HG03521 (cell line): ENCODE data around the gene ABCB7.
"Not testable (repeated sequence)": the region's sequence is repeated elsewhere in the genome, so short reads cannot be mapped to it uniquely, and the experiment has no call there.

Experiments used
- ATAC-seq: cut with Tn5 transposase; IDR thresholded peaks from one replicate; pipeline ENCODE4 v1.9.1; 2021; ENCODE audit warnings: mild to moderate bottlenecking, moderate library complexity; ENCODE audit not compliant: unreplicated experiment

Gene ABCB7

DNA sequence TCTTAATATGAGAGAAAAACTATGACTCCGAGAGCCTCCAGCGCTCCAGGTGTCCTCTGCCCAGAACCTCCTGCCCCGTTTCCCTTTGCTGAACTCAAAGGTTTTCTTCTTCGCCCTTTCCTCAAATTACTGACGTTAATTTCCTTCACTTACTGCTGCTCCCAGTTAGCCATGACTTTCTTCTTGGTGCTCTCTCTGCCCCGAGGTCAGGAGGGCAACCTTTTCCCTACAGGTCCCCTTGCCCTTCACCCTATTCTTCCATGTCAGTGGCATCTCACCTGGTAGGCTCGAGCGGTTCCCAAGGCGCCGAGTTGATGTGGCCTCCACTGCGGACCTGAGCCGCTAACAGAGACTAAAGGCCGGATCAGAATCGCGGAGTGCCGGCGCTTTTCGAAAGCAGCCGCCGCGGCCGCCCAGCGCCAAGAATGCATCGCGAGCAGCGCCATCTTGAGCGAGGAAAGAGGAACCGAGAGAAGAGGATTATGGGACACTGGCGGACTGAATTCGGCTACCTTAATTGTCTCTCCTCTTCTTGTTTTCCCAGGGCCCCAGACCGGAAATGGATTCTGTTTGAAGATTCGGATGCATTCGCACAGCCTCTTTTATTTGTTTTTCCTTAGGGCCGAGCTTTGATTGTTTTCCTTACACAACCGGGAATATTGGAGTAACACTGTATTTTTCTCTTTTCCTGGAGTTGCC, at the start of gene ABCB7:
TSS of gene ABCB7 (minus strand) at position 457 of the 699 bp plus-strand sequence. CDS start at position 446, 11 bp downstream.
- ATAC-seq: peak; percentile 87

DNA sequence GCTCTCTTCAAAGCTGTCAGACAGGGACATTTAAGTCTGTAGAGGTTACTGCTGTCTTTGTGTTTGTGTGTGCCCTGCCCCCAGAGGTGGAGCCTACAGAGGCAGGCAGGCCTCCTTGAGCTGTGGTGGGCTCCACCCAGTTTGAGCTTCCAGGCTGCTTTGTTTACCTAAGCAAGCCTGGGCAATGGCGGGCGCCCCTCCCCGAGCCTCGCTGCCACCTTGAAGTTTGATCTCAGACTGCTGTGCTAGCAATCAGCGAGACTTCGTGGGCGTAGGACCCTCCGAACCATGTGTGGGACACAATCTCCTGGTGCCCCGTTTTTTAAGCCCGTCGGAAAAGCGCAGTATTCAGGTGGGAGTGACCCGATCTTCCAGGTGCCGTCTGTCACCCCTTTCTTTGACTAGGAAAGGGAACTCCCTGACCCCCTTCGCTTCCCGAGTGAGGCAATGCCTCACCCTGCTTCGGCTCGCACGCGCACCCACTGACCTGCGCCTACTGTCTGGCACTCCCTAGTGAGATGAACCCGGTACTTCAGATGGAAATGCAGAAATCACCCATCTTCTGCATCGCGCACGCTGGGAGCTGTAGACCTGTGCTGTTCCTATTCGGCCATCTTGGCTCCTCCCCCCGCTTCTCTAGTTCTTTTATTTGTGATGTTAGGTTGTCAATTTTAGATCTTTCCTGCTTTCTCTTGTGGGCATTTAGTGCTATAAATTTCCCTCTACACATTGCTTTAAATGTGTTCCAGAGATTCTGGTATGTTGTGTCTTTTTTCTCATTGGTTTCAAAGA, 32.5 kb upstream of the ABCB7 start:
- ATAC-seq: not testable (repeated sequence)

DNA sequence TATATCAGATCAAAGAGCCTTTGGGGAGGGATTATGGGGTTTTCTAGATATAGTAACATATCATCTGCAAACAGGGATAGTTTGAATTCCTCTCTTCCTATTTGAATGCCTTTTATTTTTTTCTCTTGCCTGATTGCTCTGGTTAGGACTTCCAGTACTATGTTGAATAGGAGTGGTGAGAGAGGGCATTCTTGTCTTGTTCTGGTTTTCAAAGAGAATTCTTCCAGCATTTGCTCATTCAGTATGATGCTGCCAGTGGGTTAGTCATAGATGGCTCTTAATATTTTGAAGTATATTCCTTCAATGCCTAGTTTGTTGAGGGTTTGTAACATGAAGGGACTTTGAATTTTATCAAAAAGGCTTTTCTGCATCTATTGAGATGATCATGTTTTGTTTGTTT, 25.6 kb upstream of the ABCB7 start:
- no peak for ATAC-seq

DNA sequence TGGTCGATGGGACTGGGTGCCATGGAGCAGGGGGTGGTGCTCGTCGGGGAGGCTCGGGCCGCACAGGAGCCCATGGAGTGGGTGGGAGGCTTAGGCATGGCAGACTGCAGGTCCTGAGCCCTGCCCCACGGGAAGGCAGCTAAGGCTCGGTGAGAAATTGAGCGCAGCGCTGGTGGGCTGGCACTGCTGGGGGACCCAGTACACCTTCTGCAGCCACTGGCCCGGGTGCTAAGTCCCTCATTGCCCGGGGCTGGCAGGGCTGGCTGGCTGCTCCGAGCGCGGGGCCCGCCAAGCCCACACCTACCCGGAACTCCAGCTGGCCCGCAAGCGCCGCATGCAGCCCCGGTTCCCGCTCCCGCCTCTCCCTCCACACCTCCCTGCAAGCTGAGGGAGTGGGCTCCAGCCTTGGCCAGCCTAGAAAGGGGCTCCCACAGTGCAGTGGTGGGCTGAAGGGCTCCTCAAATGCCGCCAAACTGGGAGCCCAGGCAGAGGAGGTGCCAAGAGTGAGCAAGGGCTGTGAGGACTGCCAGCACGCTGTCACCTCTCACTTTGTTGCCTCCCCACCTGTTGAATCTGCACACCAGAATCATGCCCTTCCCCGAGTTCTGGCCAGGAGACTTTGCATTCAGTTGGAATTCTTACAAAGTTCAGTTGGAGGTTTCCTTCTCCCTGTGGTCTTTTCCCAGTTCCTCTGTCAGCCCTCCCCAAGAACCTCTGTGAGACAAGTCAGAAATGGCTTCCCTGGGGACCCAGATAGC, 23.6 kb upstream of the ABCB7 start:
- not testable (repeated sequence) for ATAC-seq

DNA sequence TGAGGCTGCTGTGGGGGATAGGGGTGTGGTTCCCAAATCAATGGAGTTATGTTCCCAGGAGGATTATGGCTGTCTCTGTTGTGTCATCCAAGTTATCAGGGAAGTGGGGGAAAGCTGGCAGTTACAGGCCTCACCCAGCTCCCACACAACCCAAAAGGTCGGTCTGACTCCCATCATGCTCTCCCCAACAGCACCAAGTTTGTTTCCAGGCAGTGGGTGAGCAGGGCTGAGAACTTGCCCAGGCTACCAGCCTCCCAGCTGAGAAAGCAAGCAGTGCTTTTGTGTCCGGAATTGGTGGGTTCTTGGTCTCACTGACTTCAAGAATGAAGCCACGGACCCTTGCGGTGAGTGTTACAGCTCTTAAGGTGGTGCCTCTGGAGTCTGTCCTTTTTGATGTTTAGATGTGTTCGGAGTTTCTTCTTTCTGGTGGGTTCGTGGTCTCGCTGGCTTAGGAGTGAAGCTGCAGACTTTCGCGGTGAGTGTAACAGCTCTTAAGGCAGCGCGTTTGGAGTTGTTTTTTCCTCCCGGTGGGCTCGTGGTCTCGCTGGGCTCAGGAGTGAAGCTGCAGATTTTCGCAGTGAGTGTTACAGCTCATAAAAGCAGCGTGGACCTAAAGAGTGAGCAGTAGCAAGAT, 16.3 kb upstream of the ABCB7 start:
- ATAC-seq: not testable (repeated sequence)

DNA sequence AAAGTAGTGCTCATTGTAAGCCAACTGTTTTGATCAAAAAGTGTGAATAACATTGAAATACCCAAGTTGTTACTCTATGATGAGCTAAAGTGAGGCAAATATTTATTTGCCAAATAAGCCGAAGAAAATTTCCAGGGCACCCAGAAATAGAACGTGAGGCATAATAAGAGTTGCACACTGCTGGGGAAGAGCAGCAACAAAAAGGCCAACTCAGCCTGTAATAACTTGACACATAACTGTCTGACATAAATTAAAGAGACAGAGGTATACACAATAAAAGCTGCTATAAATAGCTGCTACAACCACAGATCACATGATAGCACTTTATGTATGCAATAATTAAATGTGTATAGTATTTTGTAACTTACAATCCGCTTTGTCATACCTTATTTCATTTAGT, 2.0 kb upstream of the ABCB7 start:
- ATAC-seq: no peak

DNA sequence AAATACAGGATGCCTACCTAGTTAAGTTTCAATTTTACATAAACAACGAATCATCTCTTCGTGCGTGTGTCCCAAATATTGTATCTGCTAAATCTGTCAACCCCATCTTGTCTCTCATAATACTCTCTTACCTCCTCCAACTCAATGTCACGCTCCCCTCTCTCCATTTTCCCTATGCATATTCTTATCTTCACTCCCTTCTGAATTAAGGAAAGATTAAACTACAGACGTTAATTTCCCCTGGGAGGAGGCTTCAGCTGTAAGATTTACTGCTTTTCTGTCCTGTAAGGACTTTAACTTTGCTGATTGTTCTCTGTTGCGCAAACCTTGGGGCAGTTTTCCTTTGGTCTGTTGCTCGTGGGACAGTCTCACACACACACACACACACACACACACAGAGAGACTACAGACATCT, 455 bp upstream of the ABCB7 start:
- ATAC-seq: peak; percentile 12

DNA sequence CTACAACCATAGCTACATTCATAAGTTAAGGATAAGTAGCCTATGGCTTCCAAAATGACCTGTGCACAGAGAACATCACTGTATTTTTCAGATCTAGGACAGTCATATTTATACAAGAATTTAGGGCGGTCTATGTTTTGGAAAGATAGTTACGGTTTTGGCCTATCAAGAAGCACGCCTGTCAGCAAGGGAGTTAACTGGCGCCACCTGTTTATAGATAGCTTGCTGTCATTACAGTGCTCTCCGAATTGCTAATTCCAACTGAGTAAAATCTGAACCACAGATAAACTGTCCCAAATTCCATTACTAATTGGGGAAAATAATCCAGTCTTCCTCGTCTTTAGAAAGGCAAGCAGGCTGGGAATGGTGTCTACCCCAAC, 646 bp downstream of the ABCB7 start:
- peak; percentile 21 for ATAC-seq

DNA sequence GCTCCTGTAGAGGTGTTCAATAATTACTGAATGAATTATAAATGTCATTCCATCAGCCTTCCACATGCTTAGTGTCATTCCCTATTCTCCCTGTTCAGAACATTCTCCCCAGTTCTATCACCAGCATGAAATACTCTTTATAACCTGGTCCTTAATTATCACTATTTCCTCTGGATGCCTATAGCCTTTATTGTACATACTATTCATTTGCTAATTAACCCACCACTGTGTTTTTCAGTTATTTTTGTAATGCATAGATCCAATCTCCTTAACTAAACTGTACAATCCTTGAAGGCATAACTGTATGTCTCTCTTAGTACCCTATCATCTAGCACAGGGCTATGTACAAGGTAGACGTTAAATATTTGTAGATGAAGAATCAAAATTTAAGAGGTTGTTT, 1.2 kb downstream of the ABCB7 start:
- no peak for ATAC-seq

DNA sequence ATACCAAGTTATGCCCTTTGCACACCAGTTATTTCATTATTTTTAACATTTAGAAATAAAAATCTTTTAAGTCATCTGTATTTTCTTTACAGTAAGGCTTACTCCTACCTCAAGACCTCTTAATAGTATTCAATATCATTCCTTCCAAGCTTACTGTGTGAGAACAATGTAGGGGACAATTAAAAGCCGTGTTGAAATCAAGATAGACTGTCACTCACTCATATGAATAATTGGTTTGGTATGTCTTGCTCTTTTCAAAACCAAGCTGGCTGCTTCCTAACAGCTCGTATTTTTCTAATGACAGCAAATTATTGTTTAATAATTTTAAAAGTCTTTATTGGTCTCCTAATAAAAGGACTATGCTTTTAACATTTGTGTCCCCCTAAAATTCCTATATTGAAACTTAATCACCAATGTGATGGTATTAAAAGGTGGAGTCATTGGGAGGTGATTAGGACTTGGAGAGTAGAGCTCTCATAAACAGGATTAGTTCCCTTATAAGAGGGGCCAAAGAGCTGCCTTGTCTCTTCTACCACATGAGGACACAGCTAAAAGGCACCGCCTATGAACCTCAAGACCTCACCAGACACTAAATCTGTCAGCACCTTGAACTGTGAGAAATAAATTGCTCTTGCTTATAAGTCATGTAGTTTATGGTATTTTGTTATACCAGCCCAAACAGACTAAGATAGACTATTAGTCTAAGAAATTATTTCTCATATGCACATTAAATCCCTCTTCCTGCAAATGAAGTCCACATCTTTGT, 4.1 kb downstream of the ABCB7 start:
- no peak for ATAC-seq

DNA sequence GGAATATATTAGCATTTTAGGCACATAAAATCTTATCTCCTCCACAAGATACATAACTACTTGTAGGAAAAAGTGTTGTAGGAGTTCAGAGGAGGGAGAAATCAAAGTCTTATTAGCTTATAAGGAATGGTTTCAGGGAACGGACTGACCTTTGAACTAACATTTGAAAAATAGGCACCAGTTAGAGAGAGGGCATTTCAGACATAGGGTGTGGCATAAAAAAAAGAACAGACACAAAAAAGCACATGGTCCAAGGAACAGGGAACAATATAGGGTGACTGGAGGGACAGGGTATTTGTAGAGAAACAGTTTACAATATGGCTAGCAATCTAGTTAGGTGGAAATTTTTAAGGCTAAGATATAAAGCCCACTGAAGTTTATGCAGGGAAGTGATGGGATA, 6.4 kb downstream of the ABCB7 start:
- no peak for ATAC-seq

DNA sequence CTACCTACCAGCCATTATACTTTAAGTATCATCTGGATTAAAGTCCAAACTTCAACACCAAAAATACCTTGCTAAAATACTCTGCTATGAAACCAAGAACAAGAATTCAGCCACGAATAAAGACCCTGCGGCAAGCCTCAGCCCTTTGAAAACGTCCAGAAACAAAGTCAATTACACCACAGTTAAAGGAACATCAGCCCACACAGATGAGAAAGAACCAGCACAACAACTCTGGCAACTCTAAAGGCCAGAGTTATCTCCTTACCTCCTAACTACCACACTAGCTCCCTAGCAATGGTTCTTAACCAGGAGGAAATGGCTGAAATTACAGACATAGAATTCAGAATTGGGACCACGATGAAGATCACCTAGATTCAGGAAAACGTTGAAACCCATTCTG, 23.4 kb downstream of the ABCB7 start:
- no peak for ATAC-seq

DNA sequence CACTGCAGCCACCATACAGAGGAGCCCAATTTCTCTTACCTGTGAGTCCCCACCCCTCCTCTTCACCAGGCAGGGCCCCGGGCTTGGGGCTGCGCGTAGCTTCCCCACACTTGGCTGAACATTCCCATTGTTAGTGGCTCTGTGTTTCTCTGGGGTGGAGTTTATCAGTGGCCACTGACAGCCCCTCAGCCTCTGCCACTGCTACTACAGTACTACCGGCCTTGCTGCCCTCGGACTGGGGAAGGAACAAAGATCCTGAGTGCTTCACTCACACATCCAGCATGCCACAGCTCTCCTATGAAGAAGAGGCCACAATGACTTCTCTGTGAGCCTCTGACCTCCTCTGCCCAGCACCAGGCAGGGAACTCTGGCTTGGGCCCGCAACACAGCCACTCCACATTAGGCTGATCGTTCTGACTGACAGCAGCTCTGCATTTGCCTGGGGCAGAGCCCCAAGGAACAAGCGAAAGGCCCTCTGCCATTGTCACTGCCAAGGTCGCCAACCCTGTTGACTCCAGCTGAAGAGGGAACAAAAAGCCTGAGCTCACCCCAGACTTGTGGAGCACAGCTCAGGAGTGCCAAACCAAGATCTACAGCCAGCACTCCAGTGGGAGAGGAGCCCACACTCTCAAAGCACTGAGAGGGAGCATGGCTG, 24.0 kb downstream of the ABCB7 start:
- ATAC-seq: no peak

DNA sequence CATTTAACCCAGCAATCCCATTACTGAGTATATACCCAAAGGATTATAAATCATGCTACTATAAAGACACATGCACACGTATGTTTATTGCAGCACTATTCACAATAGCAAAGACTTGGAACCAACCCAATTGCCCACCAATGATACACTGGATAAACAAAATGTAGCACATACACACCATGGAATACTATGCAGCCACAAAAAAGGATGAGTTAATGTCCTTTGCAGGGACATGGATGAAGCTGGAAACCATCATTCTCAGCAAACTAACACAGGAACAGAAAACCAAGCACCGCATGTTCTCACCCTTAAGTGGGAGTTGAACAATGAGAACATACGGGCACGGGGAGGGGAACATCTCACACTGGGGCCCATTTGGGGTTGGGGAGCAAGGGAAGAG, 27.0 kb downstream of the ABCB7 start:
- not testable (repeated sequence) for ATAC-seq

DNA sequence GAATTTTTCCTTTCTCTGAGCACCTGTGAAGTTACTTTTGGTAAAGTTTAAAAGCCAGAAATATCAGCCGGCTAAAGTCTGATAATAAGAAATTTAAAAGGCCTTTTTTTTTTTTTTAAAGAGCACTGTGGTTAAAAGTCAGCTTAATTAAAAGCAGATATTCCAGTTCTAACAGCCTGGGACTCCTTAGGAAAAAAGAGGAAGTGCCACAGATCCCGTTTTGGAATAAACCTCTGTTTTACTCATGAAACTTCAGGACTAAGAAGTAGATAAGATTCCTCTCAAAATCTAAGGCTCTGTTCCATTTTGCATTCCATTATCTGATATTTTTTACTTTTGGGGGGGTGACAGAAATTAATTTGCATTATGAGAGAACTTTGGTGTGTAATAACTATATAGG, 37.8 kb downstream of the ABCB7 start:
- no peak for ATAC-seq

DNA sequence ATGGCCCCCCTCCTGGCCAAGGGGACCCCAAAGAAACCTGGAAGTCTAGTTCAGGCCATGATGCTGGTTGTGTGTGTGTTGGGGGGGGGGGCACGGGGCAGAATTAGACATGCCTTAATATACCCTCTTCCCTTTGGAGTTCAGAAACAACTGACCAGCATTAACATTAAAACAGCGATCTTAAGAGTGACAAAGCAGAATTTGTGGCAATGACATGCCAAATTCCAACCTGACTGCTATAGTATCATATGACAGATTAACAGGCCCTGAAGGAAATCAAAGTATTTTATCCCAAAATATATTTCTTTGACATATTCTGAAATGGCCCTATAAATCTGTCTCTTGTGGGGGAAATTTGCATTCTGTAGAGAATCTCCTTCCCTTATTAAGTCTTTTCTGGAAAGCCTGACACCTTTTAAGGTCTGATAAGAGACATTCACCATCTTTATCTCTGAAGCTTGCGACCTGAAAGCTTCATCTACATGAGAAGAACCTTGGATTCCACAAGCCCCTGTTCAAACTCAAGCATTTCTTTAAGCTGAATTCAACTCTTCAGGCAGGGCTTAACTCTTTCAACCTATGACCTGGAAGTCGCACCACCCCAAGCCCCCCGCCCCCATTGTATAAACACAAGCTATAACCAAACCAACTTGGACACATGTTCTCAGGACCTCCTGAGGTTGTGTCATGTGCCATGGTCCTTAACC, 40.2 kb downstream of the ABCB7 start:
- ATAC-seq: no peak

DNA sequence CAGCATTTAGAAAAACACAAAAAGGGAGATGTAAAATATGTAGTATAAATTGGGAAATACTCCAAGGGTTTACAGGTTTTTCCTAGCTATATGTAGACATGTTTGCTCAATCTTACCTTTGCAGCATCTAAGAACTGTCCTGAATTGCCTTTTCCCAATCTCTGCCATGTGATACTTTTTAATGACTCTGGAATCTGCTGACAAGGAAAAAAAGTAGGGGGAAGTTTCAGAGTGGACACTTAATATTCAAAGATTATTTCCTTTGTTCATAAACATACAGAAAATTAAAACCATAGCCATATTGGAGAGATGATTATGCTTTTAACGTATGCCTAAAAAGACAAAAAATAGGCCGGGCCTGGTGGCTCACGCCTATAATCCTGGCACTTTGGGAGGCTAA, 41.4 kb downstream of the ABCB7 start:
- no peak for ATAC-seq

DNA sequence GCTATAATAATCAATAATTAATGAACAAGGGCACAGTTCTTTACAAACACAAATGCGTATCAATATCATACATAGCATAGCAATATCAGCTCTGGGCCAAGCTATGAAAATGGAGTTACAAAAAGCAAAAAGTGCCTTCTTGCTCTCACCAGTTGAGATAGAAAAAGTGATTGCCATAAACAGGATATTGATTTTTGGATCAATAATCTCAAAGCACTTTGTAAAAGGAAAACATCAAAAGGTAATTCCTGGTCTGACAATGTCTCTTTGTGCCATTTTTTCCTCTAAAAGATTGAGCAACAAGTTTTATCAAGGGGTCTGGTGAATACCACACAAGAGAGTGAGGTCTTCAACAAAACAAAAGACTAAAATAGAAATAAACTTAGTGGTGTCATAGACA, 42.4 kb downstream of the ABCB7 start:
- ATAC-seq: no peak

DNA sequence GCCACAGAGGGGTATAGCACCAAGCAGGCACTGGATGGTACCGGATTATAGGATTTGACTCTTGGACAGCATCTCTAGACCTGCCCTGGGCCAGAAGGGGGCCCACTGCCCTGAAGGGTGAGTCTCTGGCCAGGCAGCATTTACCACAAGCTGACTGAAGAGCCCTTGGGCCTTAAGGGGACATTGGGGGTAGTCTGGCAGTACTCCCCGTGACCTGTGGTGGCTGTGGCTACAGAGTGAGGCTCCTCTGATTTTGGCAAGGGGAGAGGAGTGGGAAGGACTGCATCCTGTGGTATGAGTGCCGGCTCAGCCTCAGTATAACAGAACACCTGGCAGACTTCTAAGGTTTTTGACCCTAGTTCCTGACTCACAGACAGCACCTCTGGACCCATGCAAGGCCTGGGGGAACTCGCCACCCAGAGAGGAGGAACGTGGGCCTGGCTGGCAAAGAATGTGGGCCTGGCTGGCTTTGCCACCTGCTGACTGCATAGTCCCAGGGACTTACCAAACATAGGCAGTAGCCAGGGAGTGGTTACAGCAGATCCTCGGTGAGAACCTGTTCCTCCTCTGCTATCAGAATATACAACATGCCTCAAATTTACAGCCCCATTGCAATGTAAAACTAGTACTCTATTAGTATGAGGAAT, 48.1 kb downstream of the ABCB7 start:
- no peak for ATAC-seq
